ENCODE data around the gene SUGP2. TPM values are rescaled to one million over a fixed set of nuclear protein-coding genes. Genes with fewer than 3 reads are reported as not detected.
A peak's percentile ranks its signal among the peaks of the same experiment; 100 is the strongest.

SUGP2 gene
- total RNA-seq (2012; rRNA removed): 30.6 and 31.7 TPM in 2 replicates

GRCh38 chr19:19033426-19034203 lies at the start of gene SUGP2, which contains the start of gene ARMC6:
TSS of gene SUGP2 (minus strand) at chr19:19033517. CDS start at chr19:19031071, 2,446 bp downstream.
TSS of gene ARMC6 (plus strand) at chr19:19033603. CDS start at chr19:19034210, 607 bp downstream.
- peak within 1 kb of the TSS; percentile 99 for H3K9ac ChIP-seq (ENCODE audit: low read depth, low read length)
- peak within 1 kb of the TSS; percentile 96 for H3K4me3 ChIP-seq (ENCODE audit: low read length)
- H3K27me3 ChIP-seq (ENCODE audit: control insufficient read depth, insufficient read depth, low read length): no peaks in the 10 kb centered on the region
- peak within 1 kb of the TSS; percentile 93 for H3K4me2 ChIP-seq (ENCODE audit: low read length)
- H3K9me3 ChIP-seq (replicated peaks; ENCODE audit: low read length): no peaks in the 10 kb centered on the region
- peaks cover 4% of the 10 kb centered on the region for H3K4me1 ChIP-seq (ENCODE audit: control insufficient read depth, insufficient read depth, low read length)
- H3K36me3 ChIP-seq (ENCODE audit: insufficient read depth, low read length): peaks cover 16% of the 10 kb centered on the region

GRCh38 chr19:19081642-19082151 lies 48.4 kb upstream of the SUGP2 start:
- Histone ChIP-seq H3K9ac (ENCODE audit: low read depth, low read length) (no peak overlapping the region), H3K27me3 (ENCODE audit: control insufficient read depth, insufficient read depth, low read length) (no peaks in the 10 kb centered on the region), H3K4me3 (ENCODE audit: low read length) (no peak overlapping the region), H3K36me3 (ENCODE audit: insufficient read depth, low read length) (no peaks in the 10 kb centered on the region), H3K9me3 (replicated peaks; ENCODE audit: low read length) (no peaks in the 10 kb centered on the region), H3K4me1 (ENCODE audit: control insufficient read depth, insufficient read depth, low read length) (peaks cover 5% of the 10 kb centered on the region), H3K4me2 (ENCODE audit: low read length) (no peak overlapping the region)

- peaks cover 5% of the 10 kb centered on the region for H3K4me1 ChIP-seq (ENCODE audit: control insufficient read depth, insufficient read depth, low read length)
- H3K36me3 ChIP-seq (ENCODE audit: insufficient read depth, low read length): no peaks in the 10 kb centered on the region
- H3K9me3 ChIP-seq (replicated peaks; ENCODE audit: low read length): no peaks in the 10 kb centered on the region
- H3K27me3 ChIP-seq (ENCODE audit: control insufficient read depth, insufficient read depth, low read length): no peaks in the 10 kb centered on the region
- no peak overlapping the region for H3K4me2 ChIP-seq (ENCODE audit: low read length)
- no peak overlapping the region for H3K4me3 ChIP-seq (ENCODE audit: low read length)
- no peak overlapping the region for H3K9ac ChIP-seq (ENCODE audit: low read depth, low read length)
Measured at GRCh38 chr19:19079571-19079970, 46.3 kb upstream of the SUGP2 start.

GRCh38 chr19:19078801-19079200 lies 45.5 kb upstream of the SUGP2 start:
- no peak overlapping the region for H3K9ac ChIP-seq (ENCODE audit: low read depth, low read length)
- H3K4me3 ChIP-seq (ENCODE audit: low read length): no peak overlapping the region
- no peaks in the 10 kb centered on the region for H3K9me3 ChIP-seq (replicated peaks; ENCODE audit: low read length)
- H3K27me3 ChIP-seq (ENCODE audit: control insufficient read depth, insufficient read depth, low read length): no peaks in the 10 kb centered on the region
- peaks cover 5% of the 10 kb centered on the region for H3K4me1 ChIP-seq (ENCODE audit: control insufficient read depth, insufficient read depth, low read length)
- no peaks in the 10 kb centered on the region for H3K36me3 ChIP-seq (ENCODE audit: insufficient read depth, low read length)
- no peak overlapping the region for H3K4me2 ChIP-seq (ENCODE audit: low read length)

- Histone ChIP-seq H3K4me3 (ENCODE audit: low read length) (no peak overlapping the region), H3K4me2 (ENCODE audit: low read length) (no peak overlapping the region), H3K9me3 (replicated peaks; ENCODE audit: low read length) (no peaks in the 10 kb centered on the region), H3K9ac (ENCODE audit: low read depth, low read length) (no peak overlapping the region), H3K4me1 (ENCODE audit: control insufficient read depth, insufficient read depth, low read length) (peaks cover 2% of the 10 kb centered on the region), H3K36me3 (ENCODE audit: insufficient read depth, low read length) (no peaks in the 10 kb centered on the region), H3K27me3 (ENCODE audit: control insufficient read depth, insufficient read depth, low read length) (no peaks in the 10 kb centered on the region)
Measured at GRCh38 chr19:19077103-19077502, 43.8 kb upstream of the SUGP2 start.

GRCh38 chr19:19076476-19076875 lies 43.2 kb upstream of the SUGP2 start:
- Histone ChIP-seq H3K36me3 (ENCODE audit: insufficient read depth, low read length) (no peaks in the 10 kb centered on the region), H3K9ac (ENCODE audit: low read depth, low read length) (no peak overlapping the region), H3K4me1 (ENCODE audit: control insufficient read depth, insufficient read depth, low read length) (no peaks in the 10 kb centered on the region), H3K27me3 (ENCODE audit: control insufficient read depth, insufficient read depth, low read length) (no peaks in the 10 kb centered on the region), H3K4me3 (ENCODE audit: low read length) (no peak overlapping the region), H3K4me2 (ENCODE audit: low read length) (no peak overlapping the region), H3K9me3 (replicated peaks; ENCODE audit: low read length) (no peaks in the 10 kb centered on the region)

- Histone ChIP-seq H3K9ac (ENCODE audit: low read depth, low read length) (no peak overlapping the region), H3K27me3 (ENCODE audit: control insufficient read depth, insufficient read depth, low read length) (no peaks in the 10 kb centered on the region), H3K4me3 (ENCODE audit: low read length) (no peak overlapping the region), H3K4me1 (ENCODE audit: control insufficient read depth, insufficient read depth, low read length) (no peaks in the 10 kb centered on the region), H3K9me3 (replicated peaks; ENCODE audit: low read length) (no peaks in the 10 kb centered on the region), H3K4me2 (ENCODE audit: low read length) (no peak overlapping the region), H3K36me3 (ENCODE audit: insufficient read depth, low read length) (no peaks in the 10 kb centered on the region)
Measured at GRCh38 chr19:19075126-19075525, 41.8 kb upstream of the SUGP2 start.

- no peaks in the 10 kb centered on the region for H3K9me3 ChIP-seq (replicated peaks; ENCODE audit: low read length)
- H3K4me1 ChIP-seq (ENCODE audit: control insufficient read depth, insufficient read depth, low read length): no peaks in the 10 kb centered on the region
- no peak overlapping the region for H3K9ac ChIP-seq (ENCODE audit: low read depth, low read length)
- H3K36me3 ChIP-seq (ENCODE audit: insufficient read depth, low read length): no peaks in the 10 kb centered on the region
- H3K4me3 ChIP-seq (ENCODE audit: low read length): no peak overlapping the region
- H3K27me3 ChIP-seq (ENCODE audit: control insufficient read depth, insufficient read depth, low read length): no peaks in the 10 kb centered on the region
- no peak overlapping the region for H3K4me2 ChIP-seq (ENCODE audit: low read length)
Measured at GRCh38 chr19:19074196-19074882, 41.0 kb upstream of the SUGP2 start.

- no peaks in the 10 kb centered on the region for H3K27me3 ChIP-seq (ENCODE audit: control insufficient read depth, insufficient read depth, low read length)
- no peaks in the 10 kb centered on the region for H3K9me3 ChIP-seq (replicated peaks; ENCODE audit: low read length)
- H3K4me1 ChIP-seq (ENCODE audit: control insufficient read depth, insufficient read depth, low read length): no peaks in the 10 kb centered on the region
- no peak overlapping the region for H3K4me2 ChIP-seq (ENCODE audit: low read length)
- H3K9ac ChIP-seq (ENCODE audit: low read depth, low read length): no peak overlapping the region
- no peaks in the 10 kb centered on the region for H3K36me3 ChIP-seq (ENCODE audit: insufficient read depth, low read length)
- no peak overlapping the region for H3K4me3 ChIP-seq (ENCODE audit: low read length)
Measured at GRCh38 chr19:19071897-19072296, 38.6 kb upstream of the SUGP2 start.

- H3K4me3 ChIP-seq (ENCODE audit: low read length): no peak overlapping the region
- no peak overlapping the region for H3K4me2 ChIP-seq (ENCODE audit: low read length)
- H3K9ac ChIP-seq (ENCODE audit: low read depth, low read length): no peak overlapping the region
- no peaks in the 10 kb centered on the region for H3K27me3 ChIP-seq (ENCODE audit: control insufficient read depth, insufficient read depth, low read length)
- no peaks in the 10 kb centered on the region for H3K36me3 ChIP-seq (ENCODE audit: insufficient read depth, low read length)
- H3K4me1 ChIP-seq (ENCODE audit: control insufficient read depth, insufficient read depth, low read length): peaks cover 14% of the 10 kb centered on the region
- no peaks in the 10 kb centered on the region for H3K9me3 ChIP-seq (replicated peaks; ENCODE audit: low read length)
Measured at GRCh38 chr19:19068659-19069654, 35.6 kb upstream of the SUGP2 start.
